Kidney (tissue), 14 donors: Measurements from ENCODE around the gene PLA1A. TPM values are rescaled to one million over a fixed set of nuclear protein-coding genes. Genes with fewer than 3 reads are reported as not detected.
"Not testable (repeated sequence)": the region's sequence is repeated elsewhere in the genome, so short reads cannot be mapped to it uniquely, and the experiment has no call there.

Experiments used
- DNase-seq, 5 donors: peaks; one replicate each; pipeline ENCODE4 v3.0.0-alpha.2; 2013 to 2020
- FAIRE-seq: peaks from 2 replicates; lab custom pipeline; 2012; peaks lifted over from hg19 to GRCh38; lab: Jason Lieb, UNC
- H3K27ac ChIP-seq, 2 donors: one replicate each; pipeline ENCODE4 v1.7.0; 2013; ENCODE audit warnings: low read depth in 2 of 2, low read length in 2 of 2, inconsistent platforms in 1 of 2
- H3K27me3 ChIP-seq: one replicate; pipeline ENCODE4 v1.7.1; 2013; ENCODE audit warnings: low read length, inconsistent platforms; ENCODE audit not compliant: control insufficient read depth, insufficient read depth
- H3K36me3 ChIP-seq, 3 donors: one replicate each; pipeline versions ENCODE4 v1.7.0 to v1.7.1; 2013; ENCODE audit warnings: low read length in 3 of 3, control low read depth in 1 of 3, inconsistent platforms in 1 of 3; ENCODE audit not compliant: insufficient read depth in 3 of 3, control insufficient read depth in 2 of 3
- H3K4me1 ChIP-seq, 3 donors: one replicate each; pipeline versions ENCODE4 v1.7.0 to v1.7.1; 2013; ENCODE audit warnings: low read length in 3 of 3, inconsistent platforms in 1 of 3, low read depth in 1 of 3; ENCODE audit not compliant: control insufficient read depth in 2 of 3, insufficient read depth in 2 of 3
- H3K4me3 ChIP-seq, 3 donors: one replicate each; pipeline versions ENCODE4 v1.7.0 to v1.8.1; 2013; ENCODE audit warnings: low read length in 3 of 3, control low read depth in 1 of 3, inconsistent platforms in 1 of 3
- H3K9ac ChIP-seq, 3 donors: one replicate each; pipeline versions ENCODE4 v1.7.0 to v1.7.1; 2013; ENCODE audit warnings: low read length in 3 of 3, control low read depth in 1 of 3, inconsistent platforms in 1 of 3
- H3K9me3 ChIP-seq, 3 donors: one replicate each; pipeline versions ENCODE4 v1.7.0 to v1.7.1; 2013; ENCODE audit warnings: low read length in 3 of 3, control low read depth in 1 of 3, inconsistent platforms in 1 of 3; ENCODE audit not compliant: control insufficient read depth in 2 of 3, insufficient read depth in 1 of 3
- CTCF ChIP-seq: IDR thresholded peaks from 3 replicates; pipeline ENCODE4 v1.5.1; 2012; ENCODE audit warnings: mild to moderate bottlenecking, moderate library complexity, borderline replicate concordance; ENCODE audit not compliant: insufficient read depth; ENCODE audit errors: extremely low read depth
- intact Hi-C: fragments of 100-400 bp; cut with DNase I; formaldehyde crosslinking; loops from one replicate; pipeline ENCODE4 v1.11.1; 2022
- polyA plus RNA-seq: library from polyadenylated mRNA; stranded (reverse); fragments of 350-450 nt; fragmentation: Illumina TruSeq; extraction: RNeasy Lipid Tissue Mini Kit (QIAGEN cat#74804); gene quantifications from one replicate; pipeline ENCODE4 v1.2.3, GENCODE V29; 2014; ENCODE audit warnings: low read depth, low replicate concordance; ENCODE audit not compliant: insufficient read depth
- total RNA-seq: library from RNA; stranded (reverse); fragmentation: NEBNext Ultra II Directional; extraction: Animal tissue kit (Norgen Biotek cat#: 25700); gene quantifications from one replicate; pipeline ENCODE4 v1.2.1, GENCODE V29; 2021
- donor health status: control.
- donor health status: control.
- donor health status: control.
- donor health status: control.
- donor health status: control.
- donor health status: DM: yes; HTN: yes; CAD: no.
- donor health status: Normal renal cell carcinoma (clear cell type).

The PLA1A gene
- total and polyA plus RNA-seq, 2 donors from 2014 or later = 6.7 to 10.1 TPM

GRCh38 chr3:119551598-119551997 lies 46.1 kb upstream of the PLA1A start:
- no peaks in the 10 kb centered on the region for H3K27me3 ChIP-seq
- H3K36me3 ChIP-seq = no peaks in the 10 kb centered on the region
- no peak overlapping the region for H3K4me3 ChIP-seq
- intact Hi-C loops = no loop called here
- no peaks in the 10 kb centered on the region for H3K9me3 ChIP-seq
- no peak overlapping the region for H3K9ac ChIP-seq
- no peak for DNase-seq
- no peak for TF ChIP-seq CTCF
- no peak for FAIRE-seq
- H3K4me1 ChIP-seq = no peaks in the 10 kb centered on the region
- no peak overlapping the region for H3K27ac ChIP-seq

GRCh38 chr3:119552928-119553327 lies 44.8 kb upstream of the PLA1A start:
- H3K9me3 ChIP-seq, intact Hi-C loops, H3K4me1 ChIP-seq, FAIRE-seq, H3K27ac ChIP-seq, DNase-seq, H3K27me3 ChIP-seq, H3K4me3 ChIP-seq, H3K9ac ChIP-seq, H3K36me3 ChIP-seq: not testable (repeated sequence)

GRCh38 chr3:119553823-119554415 lies 43.8 kb upstream of the PLA1A start:
- Histone ChIP-seq H3K4me3 (no peak overlapping the region), H3K27me3 (no peaks in the 10 kb centered on the region), H3K27ac (no peak overlapping the region), H3K36me3 (no peaks in the 10 kb centered on the region), H3K9me3 (no peaks in the 10 kb centered on the region), H3K4me1 (no peaks in the 10 kb centered on the region), H3K9ac (no peak overlapping the region)
- FAIRE-seq (no peak), DNase-seq (no peak)
- no peak for TF ChIP-seq CTCF
- intact Hi-C loops = no loop called here

- Histone ChIP-seq H3K27ac (no peak overlapping the region), H3K9ac (no peak overlapping the region), H3K27me3 (no peaks in the 10 kb centered on the region), H3K9me3 (no peaks in the 10 kb centered on the region), H3K36me3 (no peaks in the 10 kb centered on the region), H3K4me1 (no peaks in the 10 kb centered on the region), H3K4me3 (no peak overlapping the region)
- intact Hi-C loops = no loop called here
- FAIRE-seq = no peak
- no peak for DNase-seq
- TF ChIP-seq CTCF = no peak
Observed at GRCh38 chr3:119555309-119555735, 42.4 kb upstream of the PLA1A start.
